ENCODE measurements around the gene ZNF76. TPM values are rescaled to one million over a fixed set of nuclear protein-coding genes. Genes with fewer than 3 reads are reported as not detected.

ZNF76 gene
- total and polyA plus RNA-seq, 2 donors (not counting 3 experiments of a cell fraction or from before 2014, with no cell fraction given), result 27.9 to 34.6 TPM

DNA sequence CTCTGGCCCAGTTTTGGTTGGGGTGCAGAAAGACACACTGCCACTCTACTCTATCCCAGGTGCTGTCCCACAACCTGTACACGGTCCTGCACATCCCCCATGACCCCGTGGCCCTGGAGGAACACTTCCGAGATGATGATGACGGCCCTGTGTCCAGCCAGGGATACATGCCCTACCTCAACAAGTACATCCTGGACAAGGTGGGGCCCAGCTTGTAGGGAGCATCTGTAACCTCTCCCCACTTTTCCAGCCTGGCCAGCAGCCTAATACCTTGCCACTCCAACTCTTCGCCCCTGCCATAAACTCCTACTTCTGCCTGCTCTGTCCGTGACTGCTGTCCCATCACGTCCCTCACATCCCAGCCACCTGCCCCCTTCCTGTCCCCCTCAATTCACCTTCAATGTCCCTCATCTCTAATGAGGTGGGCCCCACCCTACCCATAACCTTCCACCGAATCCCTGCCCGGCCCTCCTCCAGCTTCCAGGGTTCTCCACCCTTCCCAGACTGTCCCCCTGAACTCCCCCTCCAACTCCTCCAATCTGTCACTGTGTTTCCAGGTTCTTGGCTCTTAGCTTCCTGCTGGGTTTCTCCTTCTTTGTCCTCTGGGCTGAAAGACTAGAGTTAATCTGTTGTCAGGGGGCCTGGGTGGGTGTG, 50.2 kb downstream of the ZNF76 start:
- dilution Hi-C loops (cut with MboI; ENCODE audit: extremely low pct_ligation_motif_present, low sequenced_read_pairs) (no loop called here), intact Hi-C loops (cut with micrococcal nuclease) (no loop called here)
- Histone ChIP-seq H2AFZ (ENCODE audit: low read depth, low read length) (no peak overlapping the region), H3K36me3 (ENCODE audit: control insufficient read depth in 2 of 2, extremely low read depth in 1 of 2, insufficient read depth in 2 of 2, low read length in 2 of 2) (no peaks in the 10 kb centered on the region), H3K79me2 (ENCODE audit: control insufficient read depth, insufficient read depth, low read length) (no peaks in the 10 kb centered on the region), H3K9me1 (replicated peaks; ENCODE audit: control insufficient read depth, extremely low read depth, insufficient read depth, low read length) (no peaks in the 10 kb centered on the region), H3K9ac (replicated peaks; ENCODE audit: extremely low read depth, insufficient read depth, low read length) (no peak overlapping the region), H3K4me2 (ENCODE audit: insufficient read depth, low read length) (no peak overlapping the region), H3K9me3 (replicated peaks; ENCODE audit: control insufficient read depth, insufficient read depth, low read length) (no peaks in the 10 kb centered on the region), H3K4me3 (replicated peaks in 1 of 3; ENCODE audit: insufficient read depth in 1 of 3, low read depth in 1 of 3, low read length in 3 of 3) (no peak overlapping the region), H4K20me1 (replicated peaks; ENCODE audit: control insufficient read depth, extremely low read depth, insufficient read depth, low read length) (no peaks in the 10 kb centered on the region), H3K27me3 (ENCODE audit: control insufficient read depth in 2 of 2, insufficient read depth in 2 of 2, low read length in 2 of 2) (no peaks in the 10 kb centered on the region), H3K4me1 (ENCODE audit: control insufficient read depth, extremely low read depth, insufficient read depth, low read length) (peaks cover 6% of the 10 kb centered on the region), H3K27ac (ENCODE audit: insufficient read depth, low read depth, low read length) (no peak overlapping the region)
- ChIA-PET CTCF (interaction anchor here (0.9 to 1.4 kb wide), 2 partner anchors 13 to 211 kb away, joined by 3 read pairs; no protein-coding TSS in a partner anchor), POLR2A (interaction anchor here (0.6 kb wide), 1 partner anchor 199 kb away, joined by 3 read pairs; no protein-coding TSS in a partner anchor)
- TF ChIP-seq EZH2 (IDR thresholded peaks at IDR 0.05; ENCODE audit: borderline replicate concordance, low read depth, low read length, severe bottlenecking) (no peak), JUN (IDR thresholded peaks at IDR 0.05; ENCODE audit: borderline replicate concordance, insufficient read depth, insufficient read length, low read depth) (no peak), GATA2 (IDR thresholded peaks at IDR 0.05; ENCODE audit: insufficient read depth, insufficient read length, low read depth, low read length) (no peak), MYC (IDR thresholded peaks at IDR 0.05; ENCODE audit: low read depth, low read length) (no peak), POLR2A (IDR thresholded peaks at IDR 0.05; ENCODE audit: low read depth, low read length) (no peak), FOS (IDR thresholded peaks at IDR 0.05; ENCODE audit: borderline replicate concordance, insufficient read depth, low read length) (no peak), POLR2AphosphoS5 (IDR thresholded peaks at IDR 0.05; ENCODE audit: insufficient read depth, low read depth, low read length) (no peak)
- TF ChIP-seq, protein P1, sequence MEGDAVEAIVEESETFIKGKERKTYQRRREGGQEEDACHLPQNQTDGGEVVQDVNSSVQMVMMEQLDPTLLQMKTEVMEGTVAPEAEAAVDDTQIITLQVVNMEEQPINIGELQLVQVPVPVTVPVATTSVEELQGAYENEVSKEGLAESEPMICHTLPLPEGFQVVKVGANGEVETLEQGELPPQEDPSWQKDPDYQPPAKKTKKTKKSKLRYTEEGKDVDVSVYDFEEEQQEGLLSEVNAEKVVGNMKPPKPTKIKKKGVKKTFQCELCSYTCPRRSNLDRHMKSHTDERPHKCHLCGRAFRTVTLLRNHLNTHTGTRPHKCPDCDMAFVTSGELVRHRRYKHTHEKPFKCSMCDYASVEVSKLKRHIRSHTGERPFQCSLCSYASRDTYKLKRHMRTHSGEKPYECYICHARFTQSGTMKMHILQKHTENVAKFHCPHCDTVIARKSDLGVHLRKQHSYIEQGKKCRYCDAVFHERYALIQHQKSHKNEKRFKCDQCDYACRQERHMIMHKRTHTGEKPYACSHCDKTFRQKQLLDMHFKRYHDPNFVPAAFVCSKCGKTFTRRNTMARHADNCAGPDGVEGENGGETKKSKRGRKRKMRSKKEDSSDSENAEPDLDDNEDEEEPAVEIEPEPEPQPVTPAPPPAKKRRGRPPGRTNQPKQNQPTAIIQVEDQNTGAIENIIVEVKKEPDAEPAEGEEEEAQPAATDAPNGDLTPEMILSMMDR (IDR thresholded peaks at IDR 0.05; ENCODE audit: extremely low read depth in 1 of 2, insufficient read depth in 1 of 2, low read depth in 1 of 2, low read length in 2 of 2), result no peak
- TF ChIP-seq, protein P2, sequence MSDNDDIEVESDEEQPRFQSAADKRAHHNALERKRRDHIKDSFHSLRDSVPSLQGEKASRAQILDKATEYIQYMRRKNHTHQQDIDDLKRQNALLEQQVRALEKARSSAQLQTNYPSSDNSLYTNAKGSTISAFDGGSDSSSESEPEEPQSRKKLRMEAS (IDR thresholded peaks at IDR 0.05; ENCODE audit: insufficient read depth, insufficient read length), result no peak
- FAIRE-seq, result no peak
- DNase-seq (ENCODE audit: low read depth, low spot score), result no peak
- BruUV-seq (replicated peaks), result no TSS peak
